Prostate gland (tissue), 2 donors: ENCODE data around the gene ASXL3. TPM values are rescaled to one million over a fixed set of nuclear protein-coding genes. Genes with fewer than 3 reads are reported as not detected.

ENCODE experiments used
- DNase-seq: peaks from one replicate; pipeline ENCODE4 v3.0.0-alpha.2; 2019; ENCODE audit warnings: low spot score
- H3K27ac ChIP-seq, 2 donors: fragments of 200-600 bp; sonication (generic); 2 replicates each; pipeline ENCODE4 v1.5.1; 2017 to 2019
- H3K27me3 ChIP-seq: fragments of 200-600 bp; sonication (generic); replicated peaks from 2 replicates; pipeline ENCODE4 v1.5.1; 2019; ENCODE audit not compliant: insufficient read depth
- H3K36me3 ChIP-seq, 2 donors: fragments of 200-600 bp; sonication (generic); 1 replicate in 1 of 2; 2 replicates in 1 of 2; pipeline versions ENCODE4 v1.5.1 to v1.8.1; 2017 to 2019
- H3K4me1 ChIP-seq: fragments of 200-600 bp; sonication (generic); replicated peaks from 2 replicates; pipeline ENCODE4 v1.5.1; 2019
- H3K4me3 ChIP-seq, 2 donors: fragments of 200-600 bp; sonication (generic); 2 replicates each; pipeline ENCODE4 v1.5.1; 2017 to 2019
- H3K9me3 ChIP-seq: fragments of 200-600 bp; sonication (generic); 2 replicates; pipeline ENCODE4 v1.5.1; 2017
- CTCF ChIP-seq, 4 experiments: fragments of 200-600 bp in 2 of 4; fragments of 450-650 bp in 2 of 4; sonication (generic) in 2 of 4; IDR thresholded peaks; 1 replicate in 3 of 4; 2 replicates in 1 of 4; pipeline ENCODE4 v1.5.1; 2016 to 2019; ENCODE audit warnings: antibody characterized with exemption in 4 of 4, mild to moderate bottlenecking in 2 of 4, moderate library complexity in 2 of 4
- POLR2A ChIP-seq: fragments of 450-650 bp; IDR thresholded peaks from one replicate; pipeline ENCODE4 v1.6.1; 2016; ENCODE audit warnings: antibody characterized with exemption, mild to moderate bottlenecking
- POLR2AphosphoS5 ChIP-seq: sonication (generic); formaldehyde crosslinking; IDR thresholded peaks from one replicate; pipeline ENCODE4 v1.6.1; 2017; ENCODE audit warnings: antibody characterized with exemption
- WGBS: methylation state at CpG from one replicate; pipeline ENCODE4 v1.1.5; 2018; 5-methylcytosine and 5-hydroxymethylcytosine counted together
- intact Hi-C: fragments of 100-400 bp; cut with DNase I; formaldehyde crosslinking; loops from one replicate; pipeline ENCODE4 v1.14.2; 2022
- total RNA-seq, 2 donors: library from RNA; depleted of rRNA; stranded (reverse); fragments of >200 nt; gene quantifications; one replicate each; pipeline ENCODE4 v1.1.0, GENCODE V29; 2016

Gene ASXL3
- total RNA-seq, 2 donors from 2014 or later: 5.1 to 7.3 TPM

DNA sequence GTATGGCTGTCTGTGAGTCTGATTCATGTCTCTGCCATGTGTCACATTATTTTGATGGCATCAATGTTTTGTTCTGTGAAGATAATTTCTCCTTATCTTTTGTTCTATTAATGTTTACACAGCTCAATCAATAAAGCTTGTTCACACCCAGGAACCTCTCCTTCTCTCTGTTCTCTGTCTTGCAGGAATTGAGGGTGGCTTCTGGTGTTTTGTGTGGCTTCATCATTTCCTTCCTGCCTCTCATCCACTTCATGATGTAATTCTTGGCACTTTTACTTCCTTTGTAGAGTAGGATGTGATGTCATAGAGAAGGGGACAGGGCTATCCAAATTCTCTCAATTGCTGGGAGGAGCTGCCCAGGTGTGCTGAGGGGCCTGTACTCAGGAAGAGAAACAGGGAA is 27.2 kb downstream of the ASXL3 start:
- Histone ChIP-seq H3K27me3 (no peaks in the 10 kb centered on the region), H3K4me3 (no peak overlapping the region), H3K4me1 (no peaks in the 10 kb centered on the region), H3K36me3 (no peaks in the 10 kb centered on the region), H3K9me3 (no peaks in the 10 kb centered on the region), H3K27ac (no peak overlapping the region)
- intact Hi-C loops: no loop called here
- TF ChIP-seq CTCF (IDR thresholded peaks at IDR 0.05): no peak
- no peak for TF ChIP-seq POLR2A
- no peak for TF ChIP-seq POLR2AphosphoS5
- DNase-seq: no peak

DNA sequence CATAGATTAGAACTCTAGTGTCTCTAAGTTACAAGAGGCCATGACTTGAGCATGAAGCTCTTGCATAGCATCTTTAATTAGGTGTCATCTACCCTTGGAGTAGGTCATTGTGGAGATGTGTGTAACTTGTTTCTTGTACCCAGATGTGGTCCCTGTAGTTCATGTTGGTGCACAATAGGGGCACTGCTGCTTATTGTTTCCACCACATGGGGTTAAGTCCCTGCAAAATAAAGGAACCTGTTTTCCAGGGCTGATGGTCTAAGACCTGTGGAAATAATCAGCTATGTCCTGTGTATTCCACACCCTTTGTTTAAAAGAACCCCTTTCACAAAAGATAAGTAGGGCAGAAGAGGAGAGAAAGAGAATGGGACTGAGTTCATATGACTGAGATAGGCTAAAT is 28.6 kb downstream of the ASXL3 start:
- Histone ChIP-seq H3K27me3 (no peaks in the 10 kb centered on the region), H3K4me1 (no peaks in the 10 kb centered on the region), H3K9me3 (no peaks in the 10 kb centered on the region), H3K36me3 (no peaks in the 10 kb centered on the region), H3K4me3 (no peak overlapping the region), H3K27ac (no peak overlapping the region)
- TF ChIP-seq POLR2AphosphoS5 (no peak), CTCF (IDR thresholded peaks at IDR 0.05) (no peak), POLR2A (no peak)
- intact Hi-C loops: no loop called here
- DNase-seq: no peak

DNA sequence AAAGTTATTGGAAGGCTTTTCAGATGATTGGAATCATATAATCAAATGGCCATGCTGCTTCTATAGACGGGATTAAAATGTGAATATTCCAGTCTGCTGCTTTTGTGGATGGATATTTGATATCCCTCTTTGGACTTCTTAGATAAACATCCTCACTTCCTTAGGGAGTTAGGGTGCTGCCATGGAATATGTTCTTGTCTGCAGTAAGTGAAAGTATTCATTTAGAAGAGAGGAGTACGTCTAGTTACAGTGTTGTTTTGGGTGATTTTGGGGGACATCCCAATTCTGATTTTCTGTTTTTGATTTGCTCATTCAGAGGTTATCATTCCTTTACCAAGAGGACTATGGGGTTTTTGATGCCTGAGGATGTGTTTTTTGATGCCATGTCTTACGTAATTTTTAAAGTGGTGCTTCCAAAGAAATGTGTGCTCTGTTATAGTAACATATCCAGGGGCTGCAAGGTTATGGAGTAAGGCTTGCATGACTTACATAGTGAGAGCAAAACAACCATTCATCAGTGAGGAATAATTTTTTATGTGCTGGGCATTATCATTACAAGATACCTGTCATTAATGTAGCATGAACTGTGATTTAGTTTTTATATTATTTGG is 33.6 kb downstream of the ASXL3 start:
- intact Hi-C loops: no loop called here
- WGBS: 63% methylated on average over 3 of the region's 3 CpGs
- Histone ChIP-seq H3K27ac (no peak overlapping the region), H3K36me3 (no peaks in the 10 kb centered on the region), H3K9me3 (no peaks in the 10 kb centered on the region), H3K27me3 (no peaks in the 10 kb centered on the region), H3K4me1 (no peaks in the 10 kb centered on the region), H3K4me3 (no peak overlapping the region)
- no peak for TF ChIP-seq POLR2AphosphoS5
- no peak for TF ChIP-seq POLR2A
- TF ChIP-seq CTCF (IDR thresholded peaks at IDR 0.05): no peak
- no peak for DNase-seq

DNA sequence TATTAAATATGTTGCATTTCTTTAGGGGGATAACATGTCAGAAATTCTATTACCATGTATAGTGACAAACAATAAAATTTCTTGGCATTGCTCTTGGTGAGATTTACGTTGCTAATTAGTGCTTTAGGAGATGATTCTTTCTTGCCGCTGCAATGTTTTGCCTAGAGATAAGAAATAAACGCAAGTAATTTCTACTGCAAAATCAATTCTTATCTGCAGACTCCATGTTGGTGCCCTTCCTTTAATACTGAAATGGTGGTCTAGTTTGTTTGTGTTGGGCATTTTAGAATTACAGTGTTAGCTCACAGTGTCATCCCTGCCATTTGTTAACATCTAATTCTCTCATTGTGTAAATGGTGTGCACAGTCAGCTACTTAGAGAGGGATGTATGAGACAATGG is 34.6 kb downstream of the ASXL3 start:
- Histone ChIP-seq H3K36me3 (no peaks in the 10 kb centered on the region), H3K4me3 (no peak overlapping the region), H3K27ac (no peak overlapping the region), H3K9me3 (no peaks in the 10 kb centered on the region), H3K4me1 (no peaks in the 10 kb centered on the region), H3K27me3 (no peaks in the 10 kb centered on the region)
- TF ChIP-seq POLR2A: no peak
- no peak for TF ChIP-seq POLR2AphosphoS5
- TF ChIP-seq CTCF (IDR thresholded peaks at IDR 0.05): no peak
- WGBS: 92% methylated on average over 3 of the region's 3 CpGs
- intact Hi-C loops: no loop called here
- no peak for DNase-seq

DNA sequence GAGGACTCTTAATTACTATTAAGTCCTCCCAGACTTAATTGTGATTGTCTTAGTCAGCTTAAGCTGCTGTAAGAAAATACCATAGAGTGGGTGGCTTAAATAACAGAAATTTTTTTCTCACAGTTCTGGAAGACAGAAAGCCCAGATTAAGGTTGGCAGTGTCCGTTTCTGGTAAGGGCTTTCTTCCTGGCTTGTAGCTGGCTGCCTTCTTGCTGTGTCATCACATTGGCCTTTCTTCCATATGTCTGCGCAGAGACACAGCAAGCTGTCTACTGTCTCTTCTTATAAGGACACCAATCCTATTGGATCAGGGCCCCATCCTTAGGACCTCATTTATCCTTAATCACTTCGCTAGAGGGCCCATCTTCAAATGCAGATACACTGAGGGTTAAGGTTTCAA is 38.5 kb downstream of the ASXL3 start:
- H3K4me3 ChIP-seq: no peak overlapping the region
- H3K4me1 ChIP-seq: no peaks in the 10 kb centered on the region
- no peaks in the 10 kb centered on the region for H3K9me3 ChIP-seq
- no peaks in the 10 kb centered on the region for H3K36me3 ChIP-seq
- H3K27me3 ChIP-seq: no peaks in the 10 kb centered on the region
- intact Hi-C loops: no loop called here
- no peak for TF ChIP-seq POLR2A
- TF ChIP-seq CTCF (IDR thresholded peaks at IDR 0.05): no peak
- no peak for TF ChIP-seq POLR2AphosphoS5
- 95% methylated on average over 3 of the region's 3 CpGs for whole genome bisulfite sequencing
- no peak overlapping the region for H3K27ac ChIP-seq
- no peak for DNase-seq
